Measurements from ENCODE around the gene AOX1.

The AOX1 gene

DNA sequence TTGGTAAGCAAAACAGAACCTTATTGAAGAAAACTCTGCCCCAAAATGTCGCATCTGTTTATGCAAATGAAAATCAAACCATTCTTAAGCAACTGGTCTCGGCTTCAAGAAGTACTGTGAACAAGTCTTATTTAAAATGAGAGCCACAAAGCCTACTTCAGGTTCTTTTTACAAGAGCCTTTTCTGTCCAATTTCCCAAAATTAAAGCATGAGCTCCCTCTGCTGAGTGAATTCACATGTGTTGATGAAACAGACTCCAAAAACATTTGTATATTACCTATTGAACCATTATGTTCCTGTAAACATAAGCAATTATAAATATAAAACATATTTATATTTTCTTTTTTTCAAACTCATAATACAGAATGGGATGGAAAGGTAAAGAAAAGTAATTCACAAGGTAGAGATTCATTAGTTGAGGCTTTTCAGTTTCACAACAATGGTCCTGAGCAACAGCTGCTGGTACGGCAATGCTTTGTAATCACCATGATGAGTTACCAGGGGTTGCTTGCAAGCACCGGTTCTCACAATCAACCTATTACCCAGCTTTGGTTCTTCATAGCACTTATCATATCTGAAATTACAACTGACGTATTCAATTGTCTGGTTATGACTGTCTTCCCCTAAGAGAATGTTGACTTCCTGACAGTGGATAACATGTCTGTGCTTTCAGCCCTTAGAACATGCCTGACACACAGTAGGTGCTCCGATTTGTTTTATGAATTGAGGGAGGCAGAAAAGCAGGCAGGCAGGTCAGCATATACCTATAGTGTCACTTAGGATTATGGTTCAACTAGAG is 117.5 kb downstream of the AOX1 start:
- TF ChIP-seq, protein P1, sequence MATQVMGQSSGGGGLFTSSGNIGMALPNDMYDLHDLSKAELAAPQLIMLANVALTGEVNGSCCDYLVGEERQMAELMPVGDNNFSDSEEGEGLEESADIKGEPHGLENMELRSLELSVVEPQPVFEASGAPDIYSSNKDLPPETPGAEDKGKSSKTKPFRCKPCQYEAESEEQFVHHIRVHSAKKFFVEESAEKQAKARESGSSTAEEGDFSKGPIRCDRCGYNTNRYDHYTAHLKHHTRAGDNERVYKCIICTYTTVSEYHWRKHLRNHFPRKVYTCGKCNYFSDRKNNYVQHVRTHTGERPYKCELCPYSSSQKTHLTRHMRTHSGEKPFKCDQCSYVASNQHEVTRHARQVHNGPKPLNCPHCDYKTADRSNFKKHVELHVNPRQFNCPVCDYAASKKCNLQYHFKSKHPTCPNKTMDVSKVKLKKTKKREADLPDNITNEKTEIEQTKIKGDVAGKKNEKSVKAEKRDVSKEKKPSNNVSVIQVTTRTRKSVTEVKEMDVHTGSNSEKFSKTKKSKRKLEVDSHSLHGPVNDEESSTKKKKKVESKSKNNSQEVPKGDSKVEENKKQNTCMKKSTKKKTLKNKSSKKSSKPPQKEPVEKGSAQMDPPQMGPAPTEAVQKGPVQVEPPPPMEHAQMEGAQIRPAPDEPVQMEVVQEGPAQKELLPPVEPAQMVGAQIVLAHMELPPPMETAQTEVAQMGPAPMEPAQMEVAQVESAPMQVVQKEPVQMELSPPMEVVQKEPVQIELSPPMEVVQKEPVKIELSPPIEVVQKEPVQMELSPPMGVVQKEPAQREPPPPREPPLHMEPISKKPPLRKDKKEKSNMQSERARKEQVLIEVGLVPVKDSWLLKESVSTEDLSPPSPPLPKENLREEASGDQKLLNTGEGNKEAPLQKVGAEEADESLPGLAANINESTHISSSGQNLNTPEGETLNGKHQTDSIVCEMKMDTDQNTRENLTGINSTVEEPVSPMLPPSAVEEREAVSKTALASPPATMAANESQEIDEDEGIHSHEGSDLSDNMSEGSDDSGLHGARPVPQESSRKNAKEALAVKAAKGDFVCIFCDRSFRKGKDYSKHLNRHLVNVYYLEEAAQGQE (IDR thresholded peaks at IDR 0.05; ENCODE audit: insufficient replicate concordance, low read depth) = no peak
- TF ChIP-seq, protein P2, sequence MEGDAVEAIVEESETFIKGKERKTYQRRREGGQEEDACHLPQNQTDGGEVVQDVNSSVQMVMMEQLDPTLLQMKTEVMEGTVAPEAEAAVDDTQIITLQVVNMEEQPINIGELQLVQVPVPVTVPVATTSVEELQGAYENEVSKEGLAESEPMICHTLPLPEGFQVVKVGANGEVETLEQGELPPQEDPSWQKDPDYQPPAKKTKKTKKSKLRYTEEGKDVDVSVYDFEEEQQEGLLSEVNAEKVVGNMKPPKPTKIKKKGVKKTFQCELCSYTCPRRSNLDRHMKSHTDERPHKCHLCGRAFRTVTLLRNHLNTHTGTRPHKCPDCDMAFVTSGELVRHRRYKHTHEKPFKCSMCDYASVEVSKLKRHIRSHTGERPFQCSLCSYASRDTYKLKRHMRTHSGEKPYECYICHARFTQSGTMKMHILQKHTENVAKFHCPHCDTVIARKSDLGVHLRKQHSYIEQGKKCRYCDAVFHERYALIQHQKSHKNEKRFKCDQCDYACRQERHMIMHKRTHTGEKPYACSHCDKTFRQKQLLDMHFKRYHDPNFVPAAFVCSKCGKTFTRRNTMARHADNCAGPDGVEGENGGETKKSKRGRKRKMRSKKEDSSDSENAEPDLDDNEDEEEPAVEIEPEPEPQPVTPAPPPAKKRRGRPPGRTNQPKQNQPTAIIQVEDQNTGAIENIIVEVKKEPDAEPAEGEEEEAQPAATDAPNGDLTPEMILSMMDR (IDR thresholded peaks at IDR 0.05; ENCODE audit: insufficient read depth, low read length) = no peak
- no peak for TF ChIP-seq SPI1 (IDR thresholded peaks at IDR 0.05; ENCODE audit: borderline replicate concordance, low read depth)
- no peak for TF ChIP-seq POLR2AphosphoS5 (IDR thresholded peaks at IDR 0.05; ENCODE audit: low read depth)
- TF ChIP-seq GABPA (IDR thresholded peaks at IDR 0.05; ENCODE audit: low read depth) = no peak
- H3K27me3 ChIP-seq (ENCODE audit: insufficient read depth, poor library complexity, severe bottlenecking) = no peaks in the 10 kb centered on the region
- no peak overlapping the region for H3K4me3 ChIP-seq (replicated peaks; ENCODE audit: insufficient read depth, low read length)
- peak in 1 of 2 experiments; percentile 69 for DNase-seq (ENCODE audit: low read depth in 1 of 2, low spot score in 1 of 2)
- H3K27ac ChIP-seq (replicated peaks) = no peak overlapping the region

- DNase-seq (ENCODE audit: low read depth in 1 of 2, low spot score in 1 of 2) = no peak
- TF ChIP-seq, protein P1 (IDR thresholded peaks at IDR 0.05; ENCODE audit: insufficient replicate concordance, low read depth) = no peak
- no peak for TF ChIP-seq SPI1 (IDR thresholded peaks at IDR 0.05; ENCODE audit: borderline replicate concordance, low read depth)
- no peak for TF ChIP-seq GABPA (IDR thresholded peaks at IDR 0.05; ENCODE audit: low read depth)
- TF ChIP-seq, protein P2 (IDR thresholded peaks at IDR 0.05; ENCODE audit: insufficient read depth, low read length) = no peak
- no peak for TF ChIP-seq POLR2AphosphoS5 (IDR thresholded peaks at IDR 0.05; ENCODE audit: low read depth)
- H3K27ac ChIP-seq (replicated peaks) = no peak overlapping the region
- no peak overlapping the region for H3K4me3 ChIP-seq (replicated peaks; ENCODE audit: insufficient read depth, low read length)
- H3K27me3 ChIP-seq (ENCODE audit: insufficient read depth, poor library complexity, severe bottlenecking) = no peaks in the 10 kb centered on the region
These were observed 118.3 kb downstream of the AOX1 start for GRCh38 chr2:200703926-200704637.

DNA sequence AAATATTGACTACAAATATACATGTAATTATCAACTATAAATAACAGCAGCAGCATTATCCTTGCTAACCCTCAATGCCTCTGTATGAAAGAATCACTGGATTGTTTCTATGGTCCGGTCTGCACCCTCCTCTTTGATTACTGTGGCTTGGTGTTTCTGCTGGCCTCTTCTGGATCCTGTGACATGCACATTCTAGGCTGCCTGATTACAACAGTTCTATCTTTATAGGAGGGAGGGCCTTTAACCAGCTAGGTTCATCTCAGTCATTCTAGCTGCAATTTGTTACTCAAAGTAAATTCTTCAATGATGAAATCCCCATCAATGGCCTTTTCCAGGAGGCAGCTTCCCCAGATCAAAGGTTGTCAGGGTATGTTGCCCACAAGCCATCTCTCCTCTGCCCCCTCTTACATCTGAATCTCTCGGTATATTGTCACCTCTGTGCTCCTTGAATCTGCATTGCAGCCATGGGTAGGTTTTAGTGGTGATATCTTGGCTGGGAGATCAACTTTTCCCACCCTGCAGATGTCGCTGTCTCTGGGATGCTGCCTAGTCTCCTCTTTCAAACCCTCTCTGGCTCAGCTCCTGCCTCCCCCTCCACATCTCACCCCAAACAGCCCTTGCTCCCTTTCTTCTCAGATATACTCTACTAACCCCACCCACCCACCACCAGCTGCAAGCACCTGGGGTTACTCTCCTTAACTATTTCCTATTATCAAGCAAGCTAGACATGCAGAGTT is 119.7 kb downstream of the AOX1 start:
- DNase-seq (ENCODE audit: low read depth in 1 of 2, low spot score in 1 of 2) = no peak
- TF ChIP-seq, protein P1 (IDR thresholded peaks at IDR 0.05; ENCODE audit: insufficient replicate concordance, low read depth) = no peak
- TF ChIP-seq GABPA (IDR thresholded peaks at IDR 0.05; ENCODE audit: low read depth) (no peak), SPI1 (IDR thresholded peaks at IDR 0.05; ENCODE audit: borderline replicate concordance, low read depth) (no peak), POLR2AphosphoS5 (IDR thresholded peaks at IDR 0.05; ENCODE audit: low read depth) (no peak)
- TF ChIP-seq, protein P2 (IDR thresholded peaks at IDR 0.05; ENCODE audit: insufficient read depth, low read length) = no peak
- Histone ChIP-seq H3K27me3 (ENCODE audit: insufficient read depth, poor library complexity, severe bottlenecking) (no peaks in the 10 kb centered on the region), H3K4me3 (replicated peaks; ENCODE audit: insufficient read depth, low read length) (no peak overlapping the region), H3K27ac (replicated peaks) (no peak overlapping the region)
